Measurements from ENCODE around the gene GPC6. TPM values are rescaled to one million over a fixed set of nuclear protein-coding genes. Genes with fewer than 3 reads are reported as not detected.
"Not testable (repeated sequence)": the region's sequence is repeated elsewhere in the genome, so short reads cannot be mapped to it uniquely, and the experiment has no call there.

Gene GPC6
- total and polyA plus RNA-seq, 4 donors: 5.9 to 29.1 (median 18.2) TPM

- 94% methylated on average over 4 of the region's 4 CpGs for WGBS
- H3K9ac ChIP-seq (ENCODE audit: low read depth in 1 of 2, low read length in 2 of 2): no peak overlapping the region
- H3K4me1 ChIP-seq (ENCODE audit: control insufficient read depth in 4 of 4, insufficient read depth in 4 of 4, low read length in 3 of 4): no peaks in the 10 kb centered on the region
- no peak overlapping the region for H3K4me3 ChIP-seq (ENCODE audit: low read depth in 1 of 3, low read length in 3 of 3)
- no peak for DNase-seq (ENCODE audit: low spot score)
- H3K27me3 ChIP-seq (ENCODE audit: control insufficient read depth in 4 of 4, insufficient read depth in 4 of 4, low read length in 3 of 4): no peaks in the 10 kb centered on the region
- H3K27ac ChIP-seq (ENCODE audit: low read depth in 1 of 2, low read length in 2 of 2): no peak overlapping the region
- no peak for TF ChIP-seq YY1 (IDR thresholded peaks at IDR 0.05)
- H3K9me3 ChIP-seq (ENCODE audit: control insufficient read depth in 4 of 4, low read length in 3 of 4): no peaks in the 10 kb centered on the region
- no peaks in the 10 kb centered on the region for H3K36me3 ChIP-seq (ENCODE audit: control insufficient read depth in 4 of 4, insufficient read depth in 3 of 4, low read depth in 1 of 4, low read length in 3 of 4)
These were observed 254.0 kb downstream of the GPC6 start for GRCh38 chr13:93480553-93481106.

DNA sequence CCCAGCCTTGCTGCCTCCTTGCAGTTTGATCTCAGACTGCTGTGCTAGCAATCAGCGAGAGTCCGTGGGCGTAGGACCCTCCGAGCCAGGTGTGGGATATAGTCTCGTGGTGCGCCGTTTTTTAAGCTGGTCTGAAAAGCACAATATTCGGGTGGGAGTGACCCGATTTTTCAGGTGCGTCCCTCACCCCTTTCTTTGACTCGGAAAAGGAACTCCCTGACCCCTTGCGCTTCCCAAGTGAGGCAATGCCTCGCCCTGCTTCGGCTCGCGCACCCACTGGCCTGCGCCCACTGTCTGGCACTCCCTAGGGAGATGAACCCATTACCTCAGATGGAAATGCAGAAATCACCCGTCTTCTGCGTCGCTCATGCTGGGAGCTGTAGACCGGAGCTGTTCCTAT is 269.5 kb downstream of the GPC6 start:
- WGBS: 90% methylated on average over 21 of the region's 21 CpGs
- DNase-seq (ENCODE audit: low spot score); H3K4me1 ChIP-seq (ENCODE audit: control insufficient read depth in 4 of 4, insufficient read depth in 4 of 4, low read length in 3 of 4); H3K9ac ChIP-seq (ENCODE audit: low read depth in 1 of 2, low read length in 2 of 2); H3K9me3 ChIP-seq (ENCODE audit: control insufficient read depth in 4 of 4, low read length in 3 of 4); H3K4me3 ChIP-seq (ENCODE audit: low read depth in 1 of 3, low read length in 3 of 3); H3K27me3 ChIP-seq (ENCODE audit: control insufficient read depth in 4 of 4, insufficient read depth in 4 of 4, low read length in 3 of 4); H3K27ac ChIP-seq (ENCODE audit: low read depth in 1 of 2, low read length in 2 of 2); H3K36me3 ChIP-seq (ENCODE audit: control insufficient read depth in 4 of 4, insufficient read depth in 3 of 4, low read depth in 1 of 4, low read length in 3 of 4): not testable (repeated sequence)

DNA sequence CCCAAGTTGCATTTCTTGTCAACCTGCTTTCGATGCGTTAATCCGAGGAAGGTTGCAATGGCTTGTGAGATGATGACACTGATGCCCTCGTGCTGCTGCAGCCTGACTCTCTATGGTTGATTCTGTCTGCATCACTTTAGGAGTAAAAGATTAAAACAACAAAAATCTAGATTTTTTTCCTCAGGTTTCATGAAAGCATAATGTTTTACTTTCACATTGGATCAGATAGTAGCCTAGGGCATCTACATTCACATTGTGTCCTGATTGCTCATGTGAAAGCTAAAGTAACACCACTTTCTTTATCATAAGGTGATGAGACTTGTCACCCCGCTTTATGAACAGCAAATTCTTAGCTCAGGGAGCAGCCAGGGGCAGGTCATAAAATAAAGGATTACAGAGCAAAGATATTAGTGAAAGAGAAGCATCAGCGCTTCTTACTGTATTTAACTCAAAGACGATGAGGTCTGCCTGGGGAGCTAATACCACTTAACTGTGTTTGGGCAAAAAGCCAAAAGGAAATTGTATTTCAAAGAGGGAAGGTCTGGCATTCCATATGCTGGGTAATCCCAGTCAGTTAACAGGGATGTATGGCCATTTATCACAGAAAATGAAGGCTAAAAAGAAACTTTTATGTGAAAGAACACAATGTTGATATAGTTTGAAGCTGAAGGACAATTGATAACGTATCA is 270.5 kb downstream of the GPC6 start:
- H3K9ac ChIP-seq (ENCODE audit: low read depth in 1 of 2, low read length in 2 of 2): no peak overlapping the region
- no peak for DNase-seq (ENCODE audit: low spot score)

More for the DNA sequence above, 270.5 kb downstream of the GPC6 start:
- Histone ChIP-seq H3K4me3 (ENCODE audit: low read depth in 1 of 3, low read length in 3 of 3) (no peak overlapping the region), H3K4me1 (ENCODE audit: control insufficient read depth in 4 of 4, insufficient read depth in 4 of 4, low read length in 3 of 4) (no peaks in the 10 kb centered on the region), H3K27me3 (ENCODE audit: control insufficient read depth in 4 of 4, insufficient read depth in 4 of 4, low read length in 3 of 4) (no peaks in the 10 kb centered on the region), H3K9me3 (ENCODE audit: control insufficient read depth in 4 of 4, low read length in 3 of 4) (no peaks in the 10 kb centered on the region), H3K27ac (ENCODE audit: low read depth in 1 of 2, low read length in 2 of 2) (no peak overlapping the region), H3K36me3 (ENCODE audit: control insufficient read depth in 4 of 4, insufficient read depth in 3 of 4, low read depth in 1 of 4, low read length in 3 of 4) (no peaks in the 10 kb centered on the region)
- TF ChIP-seq FOXA1 (IDR thresholded peaks at IDR 0.05) (no peak), ATF3 (IDR thresholded peaks at IDR 0.05) (no peak), MAX (IDR thresholded peaks at IDR 0.05) (no peak), GABPA (IDR thresholded peaks at IDR 0.05 in 1 of 2, conservative IDR thresholded peaks at IDR 0.05 in 1 of 2) (no peak), TAF1 (conservative IDR thresholded peaks at IDR 0.05) (no peak), NR2F2 (IDR thresholded peaks at IDR 0.05) (no peak), RXRA (IDR thresholded peaks at IDR 0.05) (no peak), YY1 (IDR thresholded peaks at IDR 0.05) (no peak), EGR1 (IDR thresholded peaks at IDR 0.05; ENCODE audit: low read depth in 2 of 2) (no peak), HNF4G (IDR thresholded peaks at IDR 0.05) (no peak), SP1 (IDR thresholded peaks at IDR 0.05) (no peak)
- TF ChIP-seq, protein P1, sequence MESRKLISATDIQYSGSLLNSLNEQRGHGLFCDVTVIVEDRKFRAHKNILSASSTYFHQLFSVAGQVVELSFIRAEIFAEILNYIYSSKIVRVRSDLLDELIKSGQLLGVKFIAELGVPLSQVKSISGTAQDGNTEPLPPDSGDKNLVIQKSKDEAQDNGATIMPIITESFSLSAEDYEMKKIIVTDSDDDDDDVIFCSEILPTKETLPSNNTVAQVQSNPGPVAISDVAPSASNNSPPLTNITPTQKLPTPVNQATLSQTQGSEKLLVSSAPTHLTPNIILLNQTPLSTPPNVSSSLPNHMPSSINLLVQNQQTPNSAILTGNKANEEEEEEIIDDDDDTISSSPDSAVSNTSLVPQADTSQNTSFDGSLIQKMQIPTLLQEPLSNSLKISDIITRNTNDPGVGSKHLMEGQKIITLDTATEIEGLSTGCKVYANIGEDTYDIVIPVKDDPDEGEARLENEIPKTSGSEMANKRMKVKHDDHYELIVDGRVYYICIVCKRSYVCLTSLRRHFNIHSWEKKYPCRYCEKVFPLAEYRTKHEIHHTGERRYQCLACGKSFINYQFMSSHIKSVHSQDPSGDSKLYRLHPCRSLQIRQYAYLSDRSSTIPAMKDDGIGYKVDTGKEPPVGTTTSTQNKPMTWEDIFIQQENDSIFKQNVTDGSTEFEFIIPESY (IDR thresholded peaks at IDR 0.05): no peak
- TF ChIP-seq, protein P2, sequence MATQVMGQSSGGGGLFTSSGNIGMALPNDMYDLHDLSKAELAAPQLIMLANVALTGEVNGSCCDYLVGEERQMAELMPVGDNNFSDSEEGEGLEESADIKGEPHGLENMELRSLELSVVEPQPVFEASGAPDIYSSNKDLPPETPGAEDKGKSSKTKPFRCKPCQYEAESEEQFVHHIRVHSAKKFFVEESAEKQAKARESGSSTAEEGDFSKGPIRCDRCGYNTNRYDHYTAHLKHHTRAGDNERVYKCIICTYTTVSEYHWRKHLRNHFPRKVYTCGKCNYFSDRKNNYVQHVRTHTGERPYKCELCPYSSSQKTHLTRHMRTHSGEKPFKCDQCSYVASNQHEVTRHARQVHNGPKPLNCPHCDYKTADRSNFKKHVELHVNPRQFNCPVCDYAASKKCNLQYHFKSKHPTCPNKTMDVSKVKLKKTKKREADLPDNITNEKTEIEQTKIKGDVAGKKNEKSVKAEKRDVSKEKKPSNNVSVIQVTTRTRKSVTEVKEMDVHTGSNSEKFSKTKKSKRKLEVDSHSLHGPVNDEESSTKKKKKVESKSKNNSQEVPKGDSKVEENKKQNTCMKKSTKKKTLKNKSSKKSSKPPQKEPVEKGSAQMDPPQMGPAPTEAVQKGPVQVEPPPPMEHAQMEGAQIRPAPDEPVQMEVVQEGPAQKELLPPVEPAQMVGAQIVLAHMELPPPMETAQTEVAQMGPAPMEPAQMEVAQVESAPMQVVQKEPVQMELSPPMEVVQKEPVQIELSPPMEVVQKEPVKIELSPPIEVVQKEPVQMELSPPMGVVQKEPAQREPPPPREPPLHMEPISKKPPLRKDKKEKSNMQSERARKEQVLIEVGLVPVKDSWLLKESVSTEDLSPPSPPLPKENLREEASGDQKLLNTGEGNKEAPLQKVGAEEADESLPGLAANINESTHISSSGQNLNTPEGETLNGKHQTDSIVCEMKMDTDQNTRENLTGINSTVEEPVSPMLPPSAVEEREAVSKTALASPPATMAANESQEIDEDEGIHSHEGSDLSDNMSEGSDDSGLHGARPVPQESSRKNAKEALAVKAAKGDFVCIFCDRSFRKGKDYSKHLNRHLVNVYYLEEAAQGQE (IDR thresholded peaks at IDR 0.05): no peak
- 87% methylated on average over 8 of the region's 8 CpGs for WGBS

Measured in liver (tissue), 9 donors.